GM10847 (cell line): ENCODE measurements around the gene AP1M1.
A peak's percentile ranks its signal among the peaks of the same experiment; 100 is the strongest.

Source experiments
- POLR2A ChIP-seq: IDR thresholded peaks from 2 replicates; pipeline ENCODE4 v1.6.1; 2011; ENCODE audit not compliant: insufficient read length; ENCODE audit errors: extremely low read depth

Gene AP1M1

DNA sequence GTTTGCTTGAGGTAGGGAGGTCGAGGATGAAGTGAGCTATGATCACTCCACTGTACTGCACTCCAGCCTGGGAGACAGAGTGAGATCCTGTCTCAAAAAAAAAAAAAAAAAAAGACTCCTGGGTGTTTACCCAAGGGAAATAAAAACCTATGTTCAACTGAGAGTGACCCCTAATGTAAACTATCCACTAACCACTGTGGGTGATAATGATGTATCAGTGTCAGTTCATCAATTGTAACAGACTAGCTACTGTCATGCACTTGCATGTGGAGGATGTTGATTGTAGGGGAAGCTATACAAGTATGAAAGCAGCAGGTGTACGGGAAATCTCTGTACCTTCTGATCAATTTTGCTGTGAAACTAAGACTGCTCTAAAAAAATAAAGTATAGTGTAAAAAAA is 21.8 kb upstream of the AP1M1 start:
- TF ChIP-seq POLR2A = no peak

DNA sequence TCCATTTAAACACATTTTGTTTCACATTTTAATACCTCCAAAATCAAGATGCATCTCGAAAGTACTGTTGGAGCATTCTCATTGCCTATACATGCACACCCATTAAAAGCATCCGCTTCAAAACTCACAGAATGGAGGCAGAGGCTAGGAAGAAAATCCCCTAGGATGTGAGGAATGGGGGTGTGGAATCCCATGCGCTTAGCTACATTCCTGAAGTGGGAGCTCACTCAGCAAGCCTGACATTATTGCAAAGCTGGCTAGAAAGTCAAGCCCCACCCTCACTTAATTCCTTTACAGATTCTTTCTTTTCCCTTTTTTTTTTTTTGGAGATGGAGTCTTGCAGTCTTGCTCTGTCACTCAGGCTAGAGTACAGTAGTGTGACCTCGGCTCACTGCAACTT is 17.1 kb upstream of the AP1M1 start:
- TF ChIP-seq POLR2A = no peak

DNA sequence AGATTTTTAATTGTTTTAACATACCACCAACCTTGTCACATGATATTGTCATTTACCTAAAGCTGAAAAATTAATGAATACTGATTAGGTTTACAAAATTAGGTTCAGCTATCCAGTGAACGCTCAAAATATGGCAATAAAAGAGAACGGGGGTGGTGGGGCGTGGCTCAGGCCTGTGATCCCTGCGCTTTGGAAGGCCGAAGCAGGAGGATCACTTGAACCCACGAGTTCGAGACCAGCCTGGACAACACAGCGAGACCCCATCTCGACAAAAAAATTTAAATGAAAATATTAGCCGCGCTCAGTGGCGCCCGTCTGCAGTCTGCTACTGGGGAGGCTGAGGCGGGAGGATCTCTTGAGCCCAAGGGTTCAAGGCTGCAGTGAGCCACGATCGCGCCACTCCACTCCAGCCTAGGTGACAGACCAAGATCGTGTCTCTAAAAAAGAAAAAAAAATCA is 13.0 kb upstream of the AP1M1 start:
- TF ChIP-seq POLR2A = no peak

DNA sequence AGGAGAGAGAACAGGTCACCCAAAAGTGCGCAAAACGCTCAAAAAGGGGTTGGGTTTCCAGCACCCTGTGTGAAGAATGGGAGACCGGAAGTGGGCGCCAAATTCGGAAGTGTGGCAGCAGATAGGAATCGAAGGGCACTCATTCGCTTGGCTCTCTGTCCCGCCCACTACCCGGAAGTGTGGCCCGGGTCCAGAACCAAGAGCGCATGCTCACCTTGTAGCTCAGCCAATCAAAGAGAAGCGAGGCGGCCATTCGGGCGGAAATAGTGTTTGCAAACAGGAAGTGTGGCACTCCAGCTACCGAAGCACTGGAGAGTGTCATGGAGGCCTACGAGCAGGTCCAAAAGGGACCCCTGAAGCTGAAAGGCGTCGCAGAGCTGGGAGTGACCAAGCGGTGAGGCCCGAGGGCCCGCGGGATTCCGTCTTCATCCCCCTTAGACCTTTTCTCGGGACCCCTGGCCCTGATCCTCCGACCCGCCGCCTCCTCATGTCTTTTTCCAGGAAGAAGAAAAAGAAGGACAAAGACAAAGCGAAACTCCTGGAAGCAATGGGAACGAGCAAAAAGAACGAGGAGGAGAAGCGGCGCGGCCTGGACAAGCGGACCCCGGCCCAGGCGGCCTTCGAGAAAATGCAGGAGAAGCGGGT is 12.5 kb upstream of the AP1M1 start, which contains the start of gene FAM32A:
Gene FAM32A (plus strand): TSS at position 288 of the 645 bp plus-strand sequence. CDS start 33 bp downstream, at position 321.
- TF ChIP-seq POLR2A = peak; percentile 53

- TF ChIP-seq POLR2A = no peak
Observed at GRCh38 chr19:16185768-16186123, 12.0 kb upstream of the AP1M1 start.

DNA sequence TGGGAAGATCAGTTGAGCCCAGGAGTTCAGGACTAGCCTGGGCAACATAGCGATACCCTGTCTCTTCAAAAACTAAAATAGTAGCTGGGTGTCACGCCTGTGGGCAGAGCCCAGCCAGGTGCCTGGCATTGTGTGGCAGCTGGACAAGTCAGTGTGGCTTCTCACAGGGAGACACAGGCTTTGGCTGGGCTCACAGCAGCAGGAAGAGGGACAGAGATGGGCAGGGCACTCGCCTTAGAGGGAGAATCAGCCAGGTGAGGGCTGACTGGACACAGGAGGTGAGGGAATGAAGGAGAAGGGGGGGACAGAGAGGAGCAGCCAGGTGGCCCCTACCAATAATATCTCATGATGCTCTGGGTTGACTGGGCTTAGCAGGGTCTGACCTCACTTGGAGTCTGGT is 9.2 kb upstream of the AP1M1 start:
- no peak for TF ChIP-seq POLR2A

- no peak for TF ChIP-seq POLR2A
Observed at GRCh38 chr19:16190198-16190597, 7.5 kb upstream of the AP1M1 start.

DNA sequence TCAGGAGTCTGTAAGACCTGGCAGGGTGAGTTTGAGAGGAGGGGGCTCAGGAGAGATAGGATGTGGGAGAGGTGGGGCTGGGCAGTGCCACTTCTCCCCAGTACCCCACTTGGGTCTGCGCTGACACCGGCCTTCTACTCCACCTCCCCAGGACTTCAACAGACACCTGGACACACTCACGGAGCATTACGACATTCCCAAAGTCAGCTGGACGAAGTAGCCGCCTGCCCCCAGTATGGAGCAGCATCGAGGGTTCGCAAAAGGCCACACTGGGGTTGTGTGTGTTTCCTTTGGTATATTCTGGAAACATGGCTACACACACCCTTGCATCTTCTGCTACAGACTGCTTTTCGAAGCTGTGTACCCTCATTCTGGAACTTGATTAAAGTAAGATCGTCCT is 7.0 kb upstream of the AP1M1 start:
- no peak for TF ChIP-seq POLR2A

DNA sequence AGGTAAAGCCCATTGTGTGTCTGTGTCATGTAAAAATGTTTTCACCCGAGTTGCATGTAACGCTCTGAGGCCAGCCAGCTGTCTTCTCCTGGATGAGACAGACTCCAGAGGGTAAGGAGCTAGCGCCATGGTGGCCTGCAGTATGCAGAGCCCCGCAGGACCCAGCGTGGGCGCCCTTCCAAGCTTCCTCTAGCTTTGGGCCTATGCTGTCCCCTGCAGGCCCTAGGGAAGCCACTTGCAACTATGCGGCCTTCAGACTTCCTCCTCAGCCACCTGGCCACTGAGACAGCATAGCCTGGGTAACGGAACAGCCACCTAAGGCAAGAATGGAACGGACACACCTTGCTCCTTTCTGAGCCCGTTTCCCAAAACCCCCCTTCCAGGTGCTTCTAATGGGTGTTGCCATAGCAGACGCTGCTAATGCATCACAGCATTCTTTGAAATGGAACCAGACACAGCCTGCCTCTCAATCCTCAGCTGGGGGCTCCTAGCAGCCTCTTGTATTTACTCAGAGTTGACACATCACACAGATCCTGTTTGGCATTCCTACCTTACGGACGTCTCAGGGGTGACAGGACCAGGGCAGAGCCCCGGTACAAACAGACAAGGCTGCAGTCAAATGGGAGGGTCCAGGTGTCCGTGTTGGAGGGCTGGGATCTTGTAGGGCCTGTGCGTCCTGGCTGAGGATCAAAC is 6.3 kb upstream of the AP1M1 start:
- no peak for TF ChIP-seq POLR2A

DNA sequence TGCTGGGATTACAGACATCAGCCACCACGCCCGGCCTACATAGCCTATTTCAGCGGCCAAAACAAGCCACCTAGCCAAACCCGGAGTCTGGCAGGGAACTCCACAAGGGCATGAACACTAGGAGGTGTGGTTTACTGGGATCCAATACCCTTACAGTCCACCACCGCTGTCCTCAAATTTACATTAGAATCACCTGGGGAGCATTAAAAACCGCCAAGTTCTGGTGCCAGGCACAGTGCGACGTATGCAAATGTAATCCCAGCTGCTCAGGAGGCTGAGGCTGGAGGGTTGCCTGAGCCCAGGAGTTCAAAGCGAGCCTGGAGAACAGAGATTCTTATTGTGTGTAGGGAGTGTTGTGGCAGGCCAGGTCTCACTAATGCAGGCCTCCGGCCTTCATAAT is 4.2 kb upstream of the AP1M1 start:
- TF ChIP-seq POLR2A = no peak

DNA sequence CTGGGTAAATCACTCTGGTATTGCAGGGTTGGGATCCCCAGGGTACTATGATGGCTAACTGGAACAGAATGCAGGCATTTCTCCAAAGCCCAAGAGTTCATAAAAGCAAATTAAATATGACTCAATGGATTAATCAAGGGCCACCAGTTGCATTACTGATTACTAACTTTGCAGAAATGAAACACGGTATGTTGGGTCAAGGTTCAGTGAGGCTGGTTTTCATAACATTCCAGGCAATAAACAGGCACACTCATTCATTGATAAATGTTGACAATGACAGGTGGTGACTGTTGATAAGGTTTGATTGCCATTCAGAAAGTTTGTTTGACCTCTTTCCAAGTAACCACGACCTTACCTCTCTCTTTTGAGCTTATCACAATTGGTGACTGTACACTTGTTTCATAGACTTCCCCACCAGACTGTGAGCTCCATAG is 506 bp upstream of the AP1M1 start:
- no peak for TF ChIP-seq POLR2A

- no peak for TF ChIP-seq POLR2A
Observed at GRCh38 chr19:16198370-16198651, 600 bp downstream of the AP1M1 start.

DNA sequence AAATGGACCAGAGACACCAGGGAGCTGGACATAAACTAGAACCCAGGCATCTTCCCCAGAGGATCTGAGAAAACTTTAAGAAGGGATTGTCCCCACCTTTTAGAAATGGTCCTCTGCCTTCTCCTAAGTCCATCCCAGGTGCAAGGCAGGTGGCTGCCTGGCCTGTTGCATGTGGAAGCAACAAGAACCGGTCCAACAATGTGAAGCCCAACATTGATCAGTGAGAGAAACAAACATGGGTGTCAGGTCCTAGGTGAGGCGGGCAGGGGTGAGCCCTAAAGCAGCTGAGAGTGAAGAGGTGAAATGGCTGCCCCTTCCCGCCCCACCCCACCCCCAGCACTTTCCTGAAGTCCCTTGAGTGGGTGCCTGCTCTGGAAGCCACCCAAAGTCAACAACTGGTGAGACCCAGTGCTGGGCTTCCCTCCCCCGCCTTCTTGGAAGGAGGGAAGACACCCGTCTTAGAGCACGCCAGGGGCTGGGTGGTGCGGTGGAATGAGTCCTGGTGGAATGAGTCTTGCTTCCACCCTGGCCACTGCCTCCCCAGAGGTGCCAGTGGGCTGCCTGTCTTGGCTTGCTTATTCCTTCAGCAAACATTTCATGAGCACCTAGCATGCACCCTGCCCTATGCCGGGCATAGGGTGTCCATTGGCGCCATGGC is 1.7 kb downstream of the AP1M1 start:
- no peak for TF ChIP-seq POLR2A

GRCh38 chr19:16200038-16201010 is 2.6 kb downstream of the AP1M1 start:
- no peak for TF ChIP-seq POLR2A

DNA sequence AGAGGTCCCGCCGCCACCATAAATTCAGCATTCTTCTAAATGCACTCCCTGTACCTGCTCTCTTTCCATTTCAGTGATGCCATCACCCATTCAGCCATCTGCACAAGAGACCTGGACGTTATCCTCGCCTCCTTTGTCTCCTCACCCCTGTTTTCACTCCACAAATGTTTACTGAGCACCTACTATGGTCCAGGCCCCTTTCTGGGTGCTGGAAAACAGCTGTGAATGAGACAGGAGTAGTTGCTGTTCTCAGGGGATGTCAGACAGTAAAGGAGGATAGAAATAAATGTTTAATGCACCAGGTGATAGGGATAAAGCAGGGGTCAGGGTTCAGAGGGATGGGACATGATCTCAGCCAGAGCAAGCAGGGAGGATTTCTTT is 3.3 kb downstream of the AP1M1 start:
- TF ChIP-seq POLR2A = no peak
